ENCODE data around the gene LFNG.
"Not testable (repeated sequence)": the region's sequence is repeated elsewhere in the genome, so short reads cannot be mapped to it uniquely, and the experiment has no call there.

DNA sequence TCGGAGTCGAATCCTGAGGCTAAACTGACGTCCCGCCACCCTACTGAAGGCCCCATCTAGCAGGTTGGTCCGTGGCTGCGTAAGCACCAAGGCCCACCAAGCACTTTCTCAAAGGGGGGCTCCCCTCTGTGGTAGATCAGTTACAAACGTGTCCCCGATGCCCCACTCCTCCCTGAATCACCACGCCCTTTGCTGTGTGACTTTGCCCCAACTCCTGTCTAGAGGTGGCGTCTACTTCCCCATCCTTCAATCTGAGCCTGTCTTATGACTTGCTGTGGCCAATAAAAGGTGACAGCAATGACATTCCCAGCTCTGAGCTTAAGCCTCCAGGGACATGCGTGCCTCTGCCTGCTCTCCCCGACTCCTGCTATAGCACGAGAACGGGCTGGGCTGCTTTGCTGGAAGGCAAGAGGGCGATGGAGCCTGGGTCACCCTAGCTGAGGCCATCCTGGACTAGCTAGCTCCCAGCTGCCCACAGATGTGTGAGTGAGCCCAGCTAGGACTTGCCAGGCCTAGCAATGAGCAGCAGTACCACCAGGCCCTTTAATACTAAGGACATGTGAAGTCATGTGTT lies 12.7 kb downstream of the LFNG start:
- not testable (repeated sequence) for TF ChIP-seq FOXM1 (IDR thresholded peaks at IDR 0.05; ENCODE audit: borderline replicate concordance); L3MBTL2 (conservative IDR thresholded peaks at IDR 0.05); TARDBP (IDR thresholded peaks at IDR 0.05); LEF1 (IDR thresholded peaks at IDR 0.05; ENCODE audit: borderline replicate concordance); BHLHE40 (IDR thresholded peaks at IDR 0.05; ENCODE audit: borderline replicate concordance); SUZ12 (IDR thresholded peaks at IDR 0.05); NFRKB (IDR thresholded peaks at IDR 0.05); SP1 (IDR thresholded peaks at IDR 0.05); HDGF (IDR thresholded peaks at IDR 0.05; ENCODE audit: borderline replicate concordance)

Measured in HEK293T (cell line).